H1 (cell line): ENCODE measurements around the gene ARHGEF25. TPM values are rescaled to one million over a fixed set of nuclear protein-coding genes. Genes with fewer than 3 reads are reported as not detected.

Experiments
- POLR2AphosphoS5 ChIP-seq: IDR thresholded peaks from 2 replicates; pipeline ENCODE4 v1.6.1; 2011; ENCODE audit warnings: low read depth, low read length
- POU5F1 ChIP-seq: IDR thresholded peaks from 2 replicates; pipeline ENCODE4 v1.6.1; 2011; ENCODE audit warnings: low read depth, mild to moderate bottlenecking, low read length, moderate library complexity
- TAF1 ChIP-seq: IDR thresholded peaks from 2 replicates; pipeline ENCODE4 v1.6.1; 2011; ENCODE audit warnings: mild to moderate bottlenecking, low read depth, low read length
- polyA plus RNA-seq, 7 experiments: library from polyadenylated mRNA; depleted of rRNA in 3 of 7; stranded (reverse) in 5 of 7; unstranded in 2 of 7; fragments of >200 nt in 5 of 7; fragments of 200-250 nt in 2 of 7; gene quantifications; 1 replicate in 5 of 7; 2 replicates in 1 of 7; 4 replicates in 1 of 7; pipeline versions ENCODE4 v1.2.1 to v1.2.3, GENCODE V29; 2011 to 2013; ENCODE audit warnings: missing spikeins in 2 of 7, mixed read lengths in 2 of 7
- total RNA-seq: library from RNA; stranded (reverse); fragmentation: NEBNext Ultra II Directional; extraction: Animal tissue kit (Norgen Biotek cat#: 25700); gene quantifications from 2 replicates; pipeline ENCODE4 v1.2.1, GENCODE V29; 2021

ARHGEF25 gene
- total and polyA plus RNA-seq, 2 of the 8 experiments (the other 6 are each of a cell fraction or from before 2014, with no cell fraction given): 5.9 to 8.8 TPM

DNA sequence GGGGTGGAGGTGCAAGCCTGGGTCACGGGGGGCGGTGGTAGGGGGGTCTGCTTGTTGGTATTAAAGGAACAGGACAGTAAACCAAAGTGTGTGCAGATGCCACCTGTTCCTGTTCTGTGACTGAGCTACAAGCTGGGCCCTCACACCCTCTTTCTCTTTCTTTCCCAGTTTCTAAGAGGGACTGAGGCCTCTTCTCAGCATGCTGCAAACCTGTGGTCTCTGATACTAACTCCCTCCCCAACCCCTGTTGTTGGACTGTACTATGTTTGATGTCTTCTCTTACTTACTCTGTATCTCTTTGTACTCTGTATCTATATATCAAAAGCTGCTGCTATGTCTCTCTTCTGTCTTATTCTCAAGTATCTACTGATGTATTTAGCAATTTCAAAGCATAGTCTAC, 27.2 kb upstream of the ARHGEF25 start (continued):
- no peak for TF ChIP-seq POLR2AphosphoS5
- no peak for TF ChIP-seq POU5F1
- TF ChIP-seq TAF1: no peak
- TF ChIP-seq, all 59 proteins: peak for 0
